MCF 10A (cell line): ENCODE results near the gene SCNN1G. TPM values are rescaled to one million over a fixed set of nuclear protein-coding genes. Genes with fewer than 3 reads are reported as not detected.

ENCODE experiments used
- Bru-seq: library from RNA; stranded (reverse); fragments of 400-500 nt; gene quantifications from one replicate; lab custom pipeline; 2021; lab: Mats Ljungman, UMichigan
- BruChase-seq, 2 experiments: library from RNA; stranded (reverse); fragments of 400-500 nt; gene quantifications; one replicate each; lab custom pipeline; 2021; lab: Mats Ljungman, UMichigan
- BruUV-seq: library from RNA; stranded (reverse); fragments of 400-500 nt; replicated peaks from 2 replicates; lab custom pipeline; 2021; lab: Mats Ljungman, UMichigan
- CTCF ChIA-PET: fragments of 300-600 bp; sonication (Branson Sonifier 250); formaldehyde crosslinking; extraction: SDS; loops from one replicate; lab custom pipeline; 2021; ENCODE audit warnings: antibody characterized with exemption, inconsistent platforms; lab: Yijun Ruan, JAX
- POLR2A ChIA-PET: fragments of 300-600, 350-650 bp; sonication (Branson Sonifier 250); formaldehyde crosslinking; extraction: SDS; loops from one replicate; lab custom pipeline; 2020; ENCODE audit warnings: antibody characterized with exemption, inconsistent platforms; lab: Yijun Ruan, JAX
- DNase-seq: peaks from one replicate; pipeline ENCODE4 v3.0.0-alpha.2; 2018; ENCODE audit not compliant: unreplicated experiment
- H3K27ac Mint-ChIP-seq: one replicate; pipeline ENCODE4 v1.8.0; 2022; ENCODE audit warnings: mild to moderate bottlenecking, low read depth, mixed read lengths; ENCODE audit not compliant: unreplicated experiment
- H3K27me3 Mint-ChIP-seq: one replicate; pipeline ENCODE4 v1.8.0; 2022; ENCODE audit warnings: mixed read lengths; ENCODE audit not compliant: insufficient read depth, unreplicated experiment
- H3K36me3 Mint-ChIP-seq: one replicate; pipeline ENCODE4 v1.8.0; 2022; ENCODE audit warnings: mild to moderate bottlenecking, moderate library complexity, mixed read lengths; ENCODE audit not compliant: insufficient read depth, unreplicated experiment
- H3K4me1 Mint-ChIP-seq: one replicate; pipeline ENCODE4 v1.8.0; 2022; ENCODE audit warnings: mixed read lengths; ENCODE audit not compliant: insufficient read depth, unreplicated experiment
- H3K4me3 Mint-ChIP-seq: one replicate; pipeline ENCODE4 v1.8.0; 2022; ENCODE audit warnings: mild to moderate bottlenecking, moderate library complexity, mixed read lengths; ENCODE audit not compliant: unreplicated experiment
- H3K9me3 Mint-ChIP-seq: one replicate; pipeline ENCODE4 v1.8.0; 2022; ENCODE audit warnings: mixed read lengths; ENCODE audit not compliant: unreplicated experiment
- CTCF ChIP-seq: fragments of 200-600 bp; IDR thresholded peaks from one replicate; pipeline ENCODE4 v1.8.0; 2022; ENCODE audit warnings: antibody characterized with exemption, mild to moderate bottlenecking; ENCODE audit not compliant: unreplicated experiment
- intact Hi-C: fragments of 100-400 bp; cut with micrococcal nuclease; formaldehyde crosslinking; loops from 2 replicates; pipeline ENCODE4 v1.14.1; 2022
- long read RNA-seq: library from polyadenylated mRNA; stranded (forward); transcript quantifications from one replicate; pipeline ENCODE4 v2.0.0, GENCODE V29; 2022
- total RNA-seq: library from RNA; stranded (reverse); gene quantifications from 2 replicates; pipeline ENCODE4 v1.2.3, GENCODE V29; 2022

SCNN1G gene
- total RNA-seq (7.9 and 11.9 TPM in 2 replicates), Bru-seq, nascent RNA (percentile 61 among the genes with signal in this experiment), BruChase-seq, experiment 1, labeled RNA remaining after a 6-hour chase (percentile 55 among the genes with signal in this experiment), BruChase-seq, experiment 2, labeled RNA remaining after a 2-hour chase (percentile 58 among the genes with signal in this experiment)
- long read RNA-seq, transcript SCNN1G-201 (13 exons, 3,507 nt): major isoform, 11 of 18 reads
- long read RNA-seq, partial matches to known transcripts: 3 of 18 reads
- long read RNA-seq, other reads (novel, unspliced or antisense): 4 of 18 reads

- no peaks in the 10 kb centered on the region for H3K27me3 Mint-ChIP-seq
- intact Hi-C loops: loop anchor here (1.0 to 5.0 kb wide), 3 partner anchors 76 to 251 kb away; partner anchors contain the start of gene SCNN1B
- peak within 1 kb of the TSS; percentile 84 for H3K4me3 Mint-ChIP-seq
- BruUV-seq: TSS peak; percentile 41
- peaks cover 35% of the 10 kb centered on the region for H3K36me3 Mint-ChIP-seq
- CTCF ChIA-PET: interaction anchor here (0.6 to 24.1 kb wide), 20 partner anchors 9 to 1042 kb away, joined by 3 to 516 read pairs (median 5); partner anchors contain the start of gene SCNN1B
- H3K9me3 Mint-ChIP-seq: no peaks in the 10 kb centered on the region
- POLR2A ChIA-PET: interaction anchor here (0.7 to 5.8 kb wide), 21 partner anchors 9 to 373 kb away, joined by 3 to 66 read pairs (median 5); no protein-coding TSS in a partner anchor
- DNase-seq: peak; percentile 23
- H3K4me1 Mint-ChIP-seq: peaks cover 26% of the 10 kb centered on the region
- peak within 1 kb of the TSS; percentile 35 for H3K27ac Mint-ChIP-seq
- no peak for TF ChIP-seq CTCF
Observed at GRCh38 chr16:23182679-23183542, at the start of gene SCNN1G. TSS of gene SCNN1G (plus strand) at chr16:23182745. CDS start at chr16:23186272, 3,527 bp downstream.

GRCh38 chr16:23132775-23133463 lies 49.6 kb upstream of the SCNN1G start:
- H3K9me3 Mint-ChIP-seq: no peaks in the 10 kb centered on the region
- ChIA-PET CTCF (interaction anchor here (2.2 kb wide), 2 partner anchors 10 kb away, joined by 7 to 8 read pairs; no protein-coding TSS in a partner anchor), POLR2A (interaction anchor here (1.7 to 7.4 kb wide), 3 partner anchors 11 to 16 kb away, joined by 4 to 59 read pairs (median 6); partner anchors contain the start of gene USP31)
- H3K27me3 Mint-ChIP-seq: no peaks in the 10 kb centered on the region
- no peak overlapping the region for H3K4me3 Mint-ChIP-seq
- H3K4me1 Mint-ChIP-seq: peaks cover 18% of the 10 kb centered on the region
- no peak for DNase-seq
- no peaks in the 10 kb centered on the region for H3K36me3 Mint-ChIP-seq
- TF ChIP-seq CTCF: no peak
- intact Hi-C loops: no loop called here
- no TSS peak for BruUV-seq
- H3K27ac Mint-ChIP-seq: no peak overlapping the region

- Mint-ChIP-seq H3K27me3 (no peaks in the 10 kb centered on the region), H3K27ac (no peak overlapping the region), H3K9me3 (no peaks in the 10 kb centered on the region), H3K4me1 (peaks cover 23% of the 10 kb centered on the region), H3K4me3 (no peak overlapping the region), H3K36me3 (no peaks in the 10 kb centered on the region)
- BruUV-seq: no TSS peak
- CTCF ChIA-PET: interaction anchor here (0.6 to 2.2 kb wide), 4 partner anchors 9 to 1125 kb away, joined by 3 to 7 read pairs (median 3); no protein-coding TSS in a partner anchor
- intact Hi-C loops: no loop called here
- no peak for TF ChIP-seq CTCF
- POLR2A ChIA-PET: interaction anchor here (1.8 to 7.4 kb wide), 2 partner anchors 10 to 15 kb away, joined by 4 to 59 read pairs; no protein-coding TSS in a partner anchor
- no peak for DNase-seq
Observed at GRCh38 chr16:23134274-23134673, 48.3 kb upstream of the SCNN1G start.
